ENCODE results near the gene OR56A4. TPM values are rescaled to one million over a fixed set of nuclear protein-coding genes. Genes with fewer than 3 reads are reported as not detected.

Gene OR56A4
- polyA plus RNA-seq, 3 donors = not detected

GRCh38 chr11:5955586-5955985 lies 51.2 kb downstream of the OR56A4 start:
- H3K27me3 Mint-ChIP-seq (ENCODE audit: low read depth in 3 of 3) = peaks cover 0 to 5% (median 4%) of the 10 kb centered on the region in 3 donors
- peaks cover 5 to 8% (median 7%) of the 10 kb centered on the region in 7 donors for H3K9me3 Mint-ChIP-seq
- Histone ChIP-seq H3K4me2 (replicated peaks; ENCODE audit: extremely low read depth, low read length, poor library complexity, severe bottlenecking) (no peak overlapping the region), H3K4me3 (replicated peaks in 1 of 3; ENCODE audit: low read depth in 2 of 3, low read length in 3 of 3) (no peak overlapping the region), H3K36me3 (replicated peaks in 1 of 2; ENCODE audit: control insufficient read depth in 1 of 2, insufficient read depth in 2 of 2, low read length in 2 of 2) (no peaks in the 10 kb centered on the region), H3K27ac (ENCODE audit: low read depth in 1 of 2, low read length in 2 of 2) (no peak overlapping the region), H3K27me3 (ENCODE audit: control insufficient read depth in 2 of 2, insufficient read depth in 2 of 2, low read length in 2 of 2) (peaks cover 0 to 4% of the 10 kb centered on the region in 2 donors), H3K9ac (ENCODE audit: insufficient read depth, low read length, poor library complexity, severe bottlenecking) (no peak overlapping the region), H3K79me2 (ENCODE audit: insufficient read depth, low read length) (no peaks in the 10 kb centered on the region), H2AFZ (ENCODE audit: insufficient read depth, low read depth, low read length, poor library complexity, severe bottlenecking) (no peak overlapping the region), H3K4me1 (ENCODE audit: control insufficient read depth in 1 of 2, insufficient read depth in 2 of 2, low read length in 2 of 2) (no peaks in the 10 kb centered on the region), H3K9me3 (replicated peaks in 1 of 2; ENCODE audit: control insufficient read depth in 1 of 2, insufficient read depth in 1 of 2, low read length in 2 of 2) (peaks cover 0 to 6% of the 10 kb centered on the region in 2 donors), H4K20me1 (ENCODE audit: insufficient read depth, low read length) (no peaks in the 10 kb centered on the region)
- no peaks in the 10 kb centered on the region for H3K36me3 Mint-ChIP-seq
- TF ChIP-seq, protein P1, sequence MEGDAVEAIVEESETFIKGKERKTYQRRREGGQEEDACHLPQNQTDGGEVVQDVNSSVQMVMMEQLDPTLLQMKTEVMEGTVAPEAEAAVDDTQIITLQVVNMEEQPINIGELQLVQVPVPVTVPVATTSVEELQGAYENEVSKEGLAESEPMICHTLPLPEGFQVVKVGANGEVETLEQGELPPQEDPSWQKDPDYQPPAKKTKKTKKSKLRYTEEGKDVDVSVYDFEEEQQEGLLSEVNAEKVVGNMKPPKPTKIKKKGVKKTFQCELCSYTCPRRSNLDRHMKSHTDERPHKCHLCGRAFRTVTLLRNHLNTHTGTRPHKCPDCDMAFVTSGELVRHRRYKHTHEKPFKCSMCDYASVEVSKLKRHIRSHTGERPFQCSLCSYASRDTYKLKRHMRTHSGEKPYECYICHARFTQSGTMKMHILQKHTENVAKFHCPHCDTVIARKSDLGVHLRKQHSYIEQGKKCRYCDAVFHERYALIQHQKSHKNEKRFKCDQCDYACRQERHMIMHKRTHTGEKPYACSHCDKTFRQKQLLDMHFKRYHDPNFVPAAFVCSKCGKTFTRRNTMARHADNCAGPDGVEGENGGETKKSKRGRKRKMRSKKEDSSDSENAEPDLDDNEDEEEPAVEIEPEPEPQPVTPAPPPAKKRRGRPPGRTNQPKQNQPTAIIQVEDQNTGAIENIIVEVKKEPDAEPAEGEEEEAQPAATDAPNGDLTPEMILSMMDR (IDR thresholded peaks at IDR 0.05) = no peak
- no CpG with 5 or more reads among the region's 3 CpGs for WGBS (ENCODE audit: insufficient coverage)
- intact Hi-C loops (cut with micrococcal nuclease) = no loop called here
- no peak overlapping the region for H3K4me3 Mint-ChIP-seq
- no peak overlapping the region for H3K27ac Mint-ChIP-seq
- H3K4me1 Mint-ChIP-seq = no peaks in the 10 kb centered on the region
- no peak for DNase-seq

Small RNA genes within 50 kb of the gene (small RNA-seq; reads per million reads assigned to genes)
- not detected for gene RNA5SP329 (ENCODE audit: insufficient read length, low read depth)

Other genes starting within 250 kb of the OR56A4 start
- gene OR52N5, start 223.6 kb downstream of the OR56A4 start, polyA plus RNA-seq = not detected
- not detected for gene OR52N1, start 215.7 kb downstream of the OR56A4 start, polyA plus RNA-seq
- not detected for gene OR52N2, start 198.0 kb downstream of the OR56A4 start, polyA plus RNA-seq
- gene OR52E6, start 165.0 kb downstream of the OR56A4 start, polyA plus RNA-seq = not detected
- not detected for gene OR52E8, start 149.3 kb downstream of the OR56A4 start, polyA plus RNA-seq
- gene OR52E4, start 126.3 kb downstream of the OR56A4 start, polyA plus RNA-seq = not detected
- gene OR52E5, start 113.7 kb downstream of the OR56A4 start, polyA plus RNA-seq = not detected
- gene OR56A3, start 64.7 kb downstream of the OR56A4 start, polyA plus RNA-seq = not detected
- gene OR56A5, start 38.5 kb downstream of the OR56A4 start, polyA plus RNA-seq = not detected
- not detected for gene OR52L1, start 20.0 kb downstream of the OR56A4 start, polyA plus RNA-seq
- under 1 TPM in 1 of 3 donors, not detected in 2; 0.01 TPM for gene OR56A1, start 23.8 kb upstream of the OR56A4 start, polyA plus RNA-seq
- not detected for gene OR56B4, start 100.7 kb upstream of the OR56A4 start, polyA plus RNA-seq
- not detected for gene OR52B2, start 163.4 kb upstream of the OR56A4 start, polyA plus RNA-seq
- not detected for gene OR52W1, start 192.3 kb upstream of the OR56A4 start, polyA plus RNA-seq
- gene C11orf42, start 198.6 kb upstream of the OR56A4 start, polyA plus RNA-seq = not detected
- 10 to 100 TPM; 14.2 to 64.1 (median 18.9) TPM for gene FHIP1B, start 227.7 kb upstream of the OR56A4 start, polyA plus RNA-seq
- gene CNGA4, start 232.1 kb upstream of the OR56A4 start, polyA plus RNA-seq = under 1 TPM in 1 of 3 donors, not detected in 2; 0.69 TPM

Data from CD14-positive monocyte (primary cell).